VCaP (cell line): ENCODE results near the gene PXMP4.

Source experiments
- H3K27ac ChIP-seq: fragments of 450-650 bp; 2 replicates; pipeline ENCODE4 v1.5.1; 2017
- CTCF ChIP-seq: fragments of 450-650 bp; conservative IDR thresholded peaks from 2 replicates; pipeline ENCODE4 v1.5.1; 2017; ENCODE audit warnings: mild to moderate bottlenecking, moderate library complexity

PXMP4 gene

GRCh38 chr20:33721391-33722140 is 1.5 kb upstream of the PXMP4 start:
- no peak for TF ChIP-seq CTCF

DNA sequence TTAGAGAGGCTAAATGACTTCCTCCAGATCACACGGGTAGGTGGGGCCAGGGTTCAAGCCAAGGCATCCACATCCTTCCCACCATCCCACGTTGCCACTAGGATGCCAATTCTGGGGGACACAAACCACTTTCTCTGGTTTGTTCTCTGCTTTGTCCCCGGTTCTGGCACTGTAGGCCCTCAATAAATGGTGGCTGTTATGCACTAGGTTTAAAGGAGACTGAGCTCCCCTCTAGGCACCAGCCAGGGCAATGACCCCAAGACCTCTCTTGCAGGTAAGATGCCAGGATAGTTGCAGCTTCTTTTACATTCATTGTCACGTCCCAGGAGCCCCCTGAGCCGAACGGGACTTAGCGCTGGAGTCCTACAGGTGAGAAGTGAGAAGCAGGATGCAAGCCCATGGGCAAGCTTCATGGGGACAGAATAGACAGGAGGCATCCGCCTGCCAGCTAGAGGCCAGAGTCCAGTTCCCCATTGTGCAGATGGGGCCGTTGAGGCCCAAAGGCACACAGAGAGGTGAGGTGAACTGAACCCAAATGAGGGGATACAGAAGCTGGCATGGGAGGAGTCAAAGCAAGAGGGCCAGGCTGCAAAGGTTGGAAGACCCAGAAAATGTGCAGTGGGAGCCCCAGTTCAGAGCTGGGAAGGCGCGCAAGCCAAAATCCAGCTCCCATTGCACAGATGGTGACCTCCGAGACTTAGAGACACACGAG is 677 bp downstream of the PXMP4 start:
- H3K27ac ChIP-seq: peak overlapping the region; percentile 80
- TF ChIP-seq CTCF: no peak

More at GRCh38 chr20:33721391-33722140, 1.5 kb upstream of the PXMP4 start:
- H3K27ac ChIP-seq: no peak overlapping the region

DNA sequence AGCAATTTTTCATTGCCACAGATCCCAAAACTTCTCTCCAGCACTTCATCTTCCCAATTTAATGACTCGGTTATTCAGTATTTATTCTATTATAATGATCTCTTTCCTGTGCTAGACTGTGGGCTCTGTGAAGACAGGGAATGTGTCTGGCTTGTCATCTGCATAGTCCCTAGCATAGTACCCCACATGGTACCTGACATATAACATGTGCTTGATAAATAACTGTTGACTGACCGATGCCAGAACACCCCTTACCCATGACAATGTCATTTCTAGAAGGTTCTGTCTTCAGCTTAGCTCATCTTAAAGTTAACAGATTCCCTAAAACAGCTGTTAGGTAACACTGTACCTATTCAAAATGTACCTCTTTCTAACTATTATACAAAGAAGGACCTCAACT is 3.6 kb downstream of the PXMP4 start:
- no peak for TF ChIP-seq CTCF
- peak overlapping the region; percentile 22; the same call in 1 of the 2 replicates for H3K27ac ChIP-seq

GRCh38 chr20:33713865-33714367 is 6.2 kb downstream of the PXMP4 start:
- no peak for TF ChIP-seq CTCF
- H3K27ac ChIP-seq: no peak overlapping the region

DNA sequence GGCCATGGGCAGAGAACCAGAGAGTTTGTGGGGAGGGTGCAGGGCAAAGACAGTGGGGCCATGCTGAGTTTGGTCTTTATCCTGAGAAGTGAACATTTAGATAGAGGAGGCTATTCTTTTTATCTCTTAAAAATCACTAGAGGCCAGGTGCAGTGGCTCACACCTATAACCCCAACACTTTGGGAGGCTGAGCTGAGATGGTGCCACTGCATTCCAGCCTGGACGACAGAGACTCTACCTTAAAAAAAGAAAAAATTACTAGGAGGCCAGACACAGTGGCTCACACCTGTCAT is 8.7 kb downstream of the PXMP4 start:
- TF ChIP-seq CTCF: no peak

GRCh38 chr20:33710681-33711445 is 9.2 kb downstream of the PXMP4 start:
- no peak for TF ChIP-seq CTCF
- no peak overlapping the region for H3K27ac ChIP-seq

More for the DNA sequence above, 8.7 kb downstream of the PXMP4 start:
- no peak overlapping the region for H3K27ac ChIP-seq

DNA sequence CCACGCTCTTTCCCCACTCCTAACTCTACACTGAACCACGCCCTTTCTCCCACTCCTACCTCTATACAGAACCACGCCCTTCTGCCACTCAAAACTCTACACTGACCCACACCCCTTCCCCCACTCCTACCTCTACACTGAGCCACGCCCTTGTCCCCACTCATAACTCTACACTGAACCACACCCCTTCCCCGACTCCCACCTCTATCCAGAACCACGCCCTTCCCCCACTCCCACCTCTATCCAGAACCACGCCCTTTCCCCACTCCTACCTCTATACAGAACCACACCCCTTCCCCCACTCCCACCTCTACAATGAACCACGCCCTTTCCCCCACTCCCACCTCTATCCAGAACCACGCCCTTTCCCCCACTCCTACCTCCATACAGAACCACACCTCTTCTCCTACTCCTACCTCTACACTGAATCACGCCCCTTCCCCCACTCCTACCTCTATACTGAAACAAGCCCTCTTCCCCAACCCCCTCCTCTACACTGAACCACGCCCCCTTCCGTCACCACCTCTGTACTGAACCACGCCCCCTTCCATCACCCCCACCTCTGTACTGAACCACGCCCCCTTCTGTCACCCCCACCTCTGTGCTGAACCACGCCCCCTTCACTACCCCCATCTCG is 10.1 kb downstream of the PXMP4 start:
- H3K27ac ChIP-seq: no peak overlapping the region
- no peak for TF ChIP-seq CTCF
